GM18907 (cell line): ENCODE data around the gene PANX2.

Experiments
- ATAC-seq: cut with Tn5 transposase; IDR thresholded peaks from one replicate; pipeline ENCODE4 v1.9.1; 2021; ENCODE audit warnings: mild to moderate bottlenecking, moderate library complexity; ENCODE audit not compliant: unreplicated experiment

The PANX2 gene

GRCh38 chr22:50226063-50226874, 55.7 kb downstream of the PANX2 start:
- ATAC-seq, result no peak

- ATAC-seq, result no peak
These were observed 56.3 kb downstream of the PANX2 start for GRCh38 chr22:50226875-50227165.

GRCh38 chr22:50227579-50228215, 57.2 kb downstream of the PANX2 start:
- ATAC-seq, result no peak

GRCh38 chr22:50228366-50228765, 57.8 kb downstream of the PANX2 start:
- no peak for ATAC-seq

GRCh38 chr22:50229370-50229769, 58.8 kb downstream of the PANX2 start:
- ATAC-seq, result no peak
